PC-3 (cell line): ENCODE measurements around the gene CORO2A.

Experiments used
- EZH2phosphoT487 ChIP-seq: fragments of 300-600 bp; sonication (generic); IDR thresholded peaks from 2 replicates; pipeline ENCODE4 v1.6.1; 2018; ENCODE audit warnings: mild to moderate bottlenecking, antibody characterized with exemption, low read length, borderline replicate concordance
- TF ChIP-seq, protein P1 (sequence below): fragments of 300-600 bp; sonication (generic); conservative IDR thresholded peaks from 2 replicates; pipeline ENCODE4 v1.5.1; 2017; ENCODE audit warnings: antibody characterized with exemption, low read depth, mild to moderate bottlenecking, low read length

DNA sequence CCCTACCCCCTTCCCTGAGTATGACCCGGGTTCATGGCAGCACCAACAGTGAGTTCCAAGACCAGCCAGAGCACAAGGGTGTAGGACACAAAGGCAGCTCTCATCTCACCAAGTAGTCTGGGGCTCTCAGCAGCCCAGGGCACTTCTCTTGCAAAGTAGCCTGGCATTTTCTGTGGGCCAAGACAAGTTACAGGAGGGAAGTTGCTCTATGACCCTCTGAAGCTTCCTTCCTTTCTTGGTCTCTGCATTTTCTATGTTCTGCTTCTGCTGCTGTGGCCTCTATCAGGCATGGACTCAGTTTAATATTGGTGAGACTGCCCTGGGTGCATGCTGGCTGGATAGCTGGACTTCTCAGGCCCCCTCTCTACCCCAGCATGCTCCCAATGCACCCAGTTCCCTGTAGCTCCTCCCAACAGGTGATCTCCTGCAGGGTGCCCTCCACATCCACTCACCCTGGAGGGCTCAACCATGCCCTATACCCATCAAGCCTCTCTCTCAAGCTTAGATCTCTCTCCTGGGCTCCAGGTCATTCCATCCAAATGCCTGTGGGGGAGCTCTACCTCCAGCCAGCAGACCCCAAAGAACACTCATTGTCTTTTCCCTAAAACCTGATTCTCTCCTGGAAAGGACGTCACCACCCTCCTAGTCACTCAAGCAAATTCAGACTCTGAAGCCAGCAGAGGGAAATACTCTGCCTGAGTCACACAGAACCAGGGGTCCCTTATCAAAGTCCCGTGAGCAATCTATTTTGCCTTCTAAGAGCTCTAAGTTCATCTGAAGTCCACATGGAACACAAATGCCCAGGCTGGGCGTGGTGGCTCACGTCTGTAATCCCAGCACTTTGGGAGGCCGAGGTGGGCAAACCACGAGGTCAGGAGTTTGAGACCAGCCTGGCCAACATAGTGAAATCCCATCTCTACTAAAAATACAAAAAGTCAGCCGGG is 49.2 kb upstream of the CORO2A start:
- TF ChIP-seq, protein P1, sequence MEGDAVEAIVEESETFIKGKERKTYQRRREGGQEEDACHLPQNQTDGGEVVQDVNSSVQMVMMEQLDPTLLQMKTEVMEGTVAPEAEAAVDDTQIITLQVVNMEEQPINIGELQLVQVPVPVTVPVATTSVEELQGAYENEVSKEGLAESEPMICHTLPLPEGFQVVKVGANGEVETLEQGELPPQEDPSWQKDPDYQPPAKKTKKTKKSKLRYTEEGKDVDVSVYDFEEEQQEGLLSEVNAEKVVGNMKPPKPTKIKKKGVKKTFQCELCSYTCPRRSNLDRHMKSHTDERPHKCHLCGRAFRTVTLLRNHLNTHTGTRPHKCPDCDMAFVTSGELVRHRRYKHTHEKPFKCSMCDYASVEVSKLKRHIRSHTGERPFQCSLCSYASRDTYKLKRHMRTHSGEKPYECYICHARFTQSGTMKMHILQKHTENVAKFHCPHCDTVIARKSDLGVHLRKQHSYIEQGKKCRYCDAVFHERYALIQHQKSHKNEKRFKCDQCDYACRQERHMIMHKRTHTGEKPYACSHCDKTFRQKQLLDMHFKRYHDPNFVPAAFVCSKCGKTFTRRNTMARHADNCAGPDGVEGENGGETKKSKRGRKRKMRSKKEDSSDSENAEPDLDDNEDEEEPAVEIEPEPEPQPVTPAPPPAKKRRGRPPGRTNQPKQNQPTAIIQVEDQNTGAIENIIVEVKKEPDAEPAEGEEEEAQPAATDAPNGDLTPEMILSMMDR, result 0 out of 2 replicates have a peak, but pooled peaks have one; percentile 29
- no peak for TF ChIP-seq EZH2phosphoT487
